Measurements from ENCODE around the gene TNNC2.

The TNNC2 gene

GRCh38 chr20:45818239-45818638, 8.9 kb downstream of the TNNC2 start:
- TF ChIP-seq, protein P1, sequence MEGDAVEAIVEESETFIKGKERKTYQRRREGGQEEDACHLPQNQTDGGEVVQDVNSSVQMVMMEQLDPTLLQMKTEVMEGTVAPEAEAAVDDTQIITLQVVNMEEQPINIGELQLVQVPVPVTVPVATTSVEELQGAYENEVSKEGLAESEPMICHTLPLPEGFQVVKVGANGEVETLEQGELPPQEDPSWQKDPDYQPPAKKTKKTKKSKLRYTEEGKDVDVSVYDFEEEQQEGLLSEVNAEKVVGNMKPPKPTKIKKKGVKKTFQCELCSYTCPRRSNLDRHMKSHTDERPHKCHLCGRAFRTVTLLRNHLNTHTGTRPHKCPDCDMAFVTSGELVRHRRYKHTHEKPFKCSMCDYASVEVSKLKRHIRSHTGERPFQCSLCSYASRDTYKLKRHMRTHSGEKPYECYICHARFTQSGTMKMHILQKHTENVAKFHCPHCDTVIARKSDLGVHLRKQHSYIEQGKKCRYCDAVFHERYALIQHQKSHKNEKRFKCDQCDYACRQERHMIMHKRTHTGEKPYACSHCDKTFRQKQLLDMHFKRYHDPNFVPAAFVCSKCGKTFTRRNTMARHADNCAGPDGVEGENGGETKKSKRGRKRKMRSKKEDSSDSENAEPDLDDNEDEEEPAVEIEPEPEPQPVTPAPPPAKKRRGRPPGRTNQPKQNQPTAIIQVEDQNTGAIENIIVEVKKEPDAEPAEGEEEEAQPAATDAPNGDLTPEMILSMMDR (conservative IDR thresholded peaks at IDR 0.05) = no peak
- H3K27ac ChIP-seq = no peak overlapping the region

GRCh38 chr20:45817376-45818194, 9.5 kb downstream of the TNNC2 start:
- H3K27ac ChIP-seq = no peak overlapping the region
- TF ChIP-seq, protein P1 (conservative IDR thresholded peaks at IDR 0.05) = no peak

DNA sequence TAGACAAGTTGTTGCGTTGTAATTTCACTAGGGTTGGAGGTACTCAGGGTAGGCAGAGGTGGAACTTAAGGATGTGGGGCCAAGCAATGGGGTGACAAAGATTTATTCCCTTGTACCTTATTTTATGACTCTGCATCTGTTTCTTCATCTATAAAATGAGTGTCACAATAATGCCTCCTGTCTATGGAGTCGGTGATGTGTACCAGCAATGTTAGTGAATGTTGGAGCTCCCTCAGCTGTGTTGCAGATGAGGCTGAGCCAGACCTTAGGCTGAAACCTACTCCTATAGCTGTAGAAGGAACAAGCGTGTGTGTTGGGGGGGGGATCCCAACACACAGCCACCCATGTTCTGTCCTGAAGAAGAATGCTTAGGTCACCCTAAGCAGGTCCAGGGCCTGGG, 10.2 kb downstream of the TNNC2 start:
- H3K27ac ChIP-seq = no peak overlapping the region
- TF ChIP-seq, protein P1 (conservative IDR thresholded peaks at IDR 0.05) = no peak

- TF ChIP-seq, protein P1 (conservative IDR thresholded peaks at IDR 0.05) = no peak
- H3K27ac ChIP-seq = no peak overlapping the region; the same call in 1 of the 2 replicates
Measured at GRCh38 chr20:45814314-45814713, 12.8 kb downstream of the TNNC2 start.

GRCh38 chr20:45813489-45813888, 13.6 kb downstream of the TNNC2 start:
- H3K27ac ChIP-seq = peak overlapping the region; percentile 76; the same call in 1 of the 2 replicates
- TF ChIP-seq, protein P1 (conservative IDR thresholded peaks at IDR 0.05) = no peak

- H3K27ac ChIP-seq = peak overlapping the region; percentile 76; the same call in 1 of the 2 replicates
- TF ChIP-seq, protein P1 (conservative IDR thresholded peaks at IDR 0.05) = no peak
Measured at GRCh38 chr20:45813006-45813340, 14.1 kb downstream of the TNNC2 start.

DNA sequence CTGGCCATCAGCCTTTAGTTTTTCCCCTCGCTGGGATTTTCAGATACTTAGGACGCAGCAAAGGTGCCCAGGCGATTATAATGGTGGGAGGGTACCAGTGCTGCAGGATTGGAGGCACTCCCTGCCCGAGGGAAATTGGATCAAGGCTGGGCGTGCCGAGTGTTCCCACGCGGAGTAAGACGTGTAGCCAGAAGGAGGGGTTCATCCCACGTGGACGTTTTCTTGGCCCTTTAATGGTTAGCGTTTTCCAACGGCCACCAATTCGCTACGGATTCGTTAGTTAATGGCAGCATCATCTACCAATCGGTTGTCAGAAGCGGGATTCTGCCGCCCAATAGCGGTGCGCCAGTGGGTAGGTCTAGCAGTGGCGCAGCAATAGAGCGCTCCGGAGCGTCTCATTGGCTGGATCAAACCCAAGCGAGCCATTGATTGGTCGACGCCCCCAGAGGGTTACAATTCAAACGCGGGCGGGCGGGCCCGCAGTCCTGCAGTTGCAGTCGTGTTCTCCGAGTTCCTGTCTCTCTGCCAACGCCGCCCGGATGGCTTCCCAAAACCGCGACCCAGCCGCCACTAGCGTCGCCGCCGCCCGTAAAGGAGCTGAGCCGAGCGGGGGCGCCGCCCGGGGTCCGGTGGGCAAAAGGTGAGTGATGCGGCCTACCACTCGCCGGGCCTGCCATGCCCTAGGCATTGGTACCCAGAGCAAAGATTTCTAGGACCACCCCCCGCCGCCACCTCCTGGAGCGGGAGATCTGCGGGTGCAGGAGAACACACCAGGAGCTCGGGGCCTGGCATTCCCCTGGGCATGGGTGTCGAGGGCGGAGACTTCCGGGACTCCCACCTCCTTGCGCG, 14.7 kb downstream of the TNNC2 start, which contains the start of gene UBE2C:
UBE2C (plus strand) TSS at position 488 of the 849 bp plus-strand sequence; CDS start at position 540, 52 bp downstream.
- TF ChIP-seq, protein P1 (conservative IDR thresholded peaks at IDR 0.05) = no peak
- peak within 1 kb of the TSS; percentile 76 for H3K27ac ChIP-seq

All from VCaP (cell line).